GM19025 (cell line): ENCODE data around the gene IL10RA.

Experiments
- ATAC-seq: cut with Tn5 transposase; IDR thresholded peaks from one replicate; pipeline ENCODE4 v1.9.1; 2021; ENCODE audit warnings: mild to moderate bottlenecking, low read depth, moderate library complexity; ENCODE audit not compliant: unreplicated experiment

IL10RA gene

DNA sequence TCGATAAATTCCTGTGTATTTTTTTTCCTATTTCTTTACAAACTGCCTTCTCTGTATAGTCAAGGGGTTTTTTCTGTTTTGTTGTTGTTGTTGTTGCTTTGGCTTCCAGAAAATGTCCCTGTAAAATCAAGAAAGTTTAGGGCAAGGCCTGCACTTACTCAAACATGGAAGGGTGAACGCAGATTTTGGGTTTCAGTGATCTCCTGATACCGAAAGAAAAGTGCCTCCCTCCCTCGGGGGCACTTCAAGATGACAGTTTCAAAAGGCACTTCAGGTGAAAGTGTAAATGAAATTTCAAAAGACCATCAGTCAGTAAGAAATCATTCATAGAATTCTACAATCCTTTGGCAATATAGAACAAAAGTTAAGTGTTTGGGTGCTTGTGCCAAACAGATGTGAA, 47.2 kb downstream of the IL10RA start:
- ATAC-seq, result no peak

DNA sequence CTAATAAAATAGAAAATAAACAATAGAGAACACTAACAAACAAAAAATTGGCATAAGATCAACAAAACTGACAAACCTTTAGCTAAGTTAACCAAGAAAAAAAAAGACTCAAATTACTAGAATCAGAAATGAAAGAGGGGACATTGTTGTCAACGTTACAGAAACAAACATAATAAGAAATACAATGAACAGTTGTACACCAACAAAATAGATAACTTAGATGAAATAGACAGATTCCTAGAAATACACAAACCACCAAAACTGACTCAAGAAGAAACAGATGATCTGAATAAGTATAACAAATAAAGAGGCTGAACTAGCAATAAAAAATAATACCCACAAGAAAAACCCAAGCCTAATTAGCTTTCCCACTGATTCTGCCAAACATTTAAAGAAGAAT, 55.9 kb downstream of the IL10RA start:
- ATAC-seq, result no peak

DNA sequence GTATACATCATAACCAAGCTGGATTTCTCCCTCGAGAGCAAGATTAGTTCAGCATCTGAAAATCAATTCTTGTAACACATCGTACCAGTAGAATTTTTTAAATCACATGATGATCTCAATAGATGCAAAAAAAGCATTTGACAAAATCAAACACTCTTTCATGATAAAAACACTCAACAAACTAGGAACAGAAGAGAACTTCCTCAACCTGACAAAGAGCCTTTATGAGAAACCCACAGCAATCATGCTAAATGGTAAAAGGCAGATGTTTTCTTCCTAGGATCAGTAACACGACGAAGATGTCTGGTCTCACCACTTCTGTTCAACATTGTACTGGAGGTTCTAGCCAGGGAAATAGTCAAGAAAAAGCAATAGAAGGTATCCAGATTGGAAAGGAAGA, 56.6 kb downstream of the IL10RA start:
- no peak for ATAC-seq

GRCh38 chr11:118045191-118045590, 59.0 kb downstream of the IL10RA start:
- no peak for ATAC-seq

GRCh38 chr11:118046051-118046963, 60.1 kb downstream of the IL10RA start:
- no peak for ATAC-seq

DNA sequence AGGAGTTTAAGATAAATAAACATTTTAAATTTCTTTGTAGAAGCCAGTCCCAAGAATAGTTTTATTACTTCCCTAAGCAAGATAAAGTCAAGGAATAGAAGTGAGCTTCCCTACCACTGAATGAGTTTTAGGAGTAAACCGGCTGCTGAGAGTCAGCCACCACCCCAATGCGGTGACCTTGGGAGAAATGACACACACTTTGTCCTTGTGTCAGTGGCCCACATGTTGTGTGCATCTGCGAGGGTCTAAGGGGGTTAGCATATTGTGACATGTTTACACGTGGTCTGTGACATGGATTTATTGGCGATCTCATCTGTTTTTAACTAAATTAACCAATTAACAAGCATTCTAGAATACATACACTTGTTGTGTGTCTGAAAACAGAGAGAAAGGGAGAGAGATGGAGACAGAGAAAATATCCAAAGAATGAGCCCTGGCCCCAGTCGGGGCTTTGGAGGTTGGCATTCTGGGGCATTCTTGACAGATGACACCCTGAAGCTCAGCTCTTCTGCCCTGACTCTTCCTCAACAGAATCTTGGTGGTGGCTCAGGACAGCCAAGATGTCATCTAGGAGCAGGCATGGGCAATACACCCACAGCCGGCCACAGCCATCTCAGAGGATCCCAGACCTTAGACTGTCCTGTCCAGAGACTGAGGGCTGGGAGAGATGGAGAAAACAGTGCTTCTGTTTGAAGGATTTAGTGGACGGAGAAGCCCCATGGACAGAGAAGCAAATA, 60.9 kb downstream of the IL10RA start:
- ATAC-seq, result no peak

GRCh38 chr11:118047749-118048148, 61.6 kb downstream of the IL10RA start:
- ATAC-seq, result no peak

DNA sequence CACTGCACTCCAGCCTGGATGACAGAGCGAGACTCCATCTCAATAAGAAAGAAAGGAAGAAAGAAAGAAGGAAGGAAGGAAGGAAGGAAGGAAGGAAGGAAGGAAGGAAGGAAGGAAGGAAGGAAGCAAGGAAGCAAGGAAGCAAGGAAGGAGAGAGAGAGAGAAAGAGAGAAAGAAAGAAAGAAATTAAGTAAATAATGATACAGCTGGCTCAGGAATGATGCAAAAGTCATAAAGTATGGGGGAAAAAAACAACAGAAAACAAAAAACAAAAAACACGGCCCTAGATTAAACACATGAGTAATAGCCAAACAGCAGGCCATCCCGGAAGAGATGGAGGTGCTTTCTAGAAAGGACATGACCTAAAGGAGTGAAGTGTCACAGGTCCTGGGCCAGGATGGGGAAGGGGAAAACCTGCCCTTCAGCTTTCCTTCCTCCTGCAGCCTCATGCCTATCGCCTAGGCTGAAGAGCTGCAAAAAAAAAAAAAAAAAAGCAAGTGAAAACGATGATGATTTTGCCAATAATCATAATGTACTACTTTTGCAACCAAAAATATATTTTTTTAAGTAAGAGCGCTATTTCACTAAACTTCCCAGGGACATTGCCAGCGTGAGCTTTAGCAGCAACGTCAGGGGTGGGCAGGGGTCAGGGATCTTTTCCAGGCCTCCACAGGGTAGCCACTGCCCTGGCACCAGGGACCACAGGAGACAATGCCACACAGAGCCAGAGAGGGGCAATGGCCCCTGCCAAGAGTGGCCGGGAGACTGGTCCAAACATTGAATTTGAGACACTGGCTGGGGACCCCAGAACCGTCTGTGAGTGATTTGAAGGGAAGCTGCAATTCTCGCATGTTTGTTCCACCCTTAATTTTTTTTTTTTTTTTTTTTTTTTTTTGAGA, 62.5 kb downstream of the IL10RA start:
- no peak for ATAC-seq

DNA sequence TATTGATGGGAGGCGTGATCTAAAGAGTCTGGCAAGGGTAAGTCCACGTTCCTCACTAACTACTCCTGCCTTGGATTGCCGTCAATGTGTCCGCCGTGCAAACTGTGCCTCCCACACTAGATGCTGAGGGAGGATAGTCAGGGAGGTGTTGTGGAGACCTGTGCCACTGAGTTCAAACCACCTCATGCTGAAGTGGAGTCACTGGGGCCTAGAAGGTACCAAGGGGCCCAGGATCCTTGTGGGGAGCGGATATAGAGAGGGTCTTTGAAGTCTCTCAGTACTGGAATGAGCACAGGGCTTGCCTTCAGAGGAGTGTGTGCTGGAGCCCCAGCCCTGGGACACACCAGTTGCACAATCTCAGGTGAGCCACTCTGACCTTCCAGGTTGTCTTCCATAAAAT, 63.6 kb downstream of the IL10RA start:
- ATAC-seq, result no peak

GRCh38 chr11:118050208-118050891, 64.2 kb downstream of the IL10RA start:
- ATAC-seq, result no peak
